Measurements from ENCODE around the gene OSBPL1A.
"Not testable (repeated sequence)": the region's sequence is repeated elsewhere in the genome, so short reads cannot be mapped to it uniquely, and the experiment has no call there.

Gene OSBPL1A

GRCh38 chr18:24380163-24380747, 17.4 kb downstream of the OSBPL1A start:
- TF ChIP-seq GATA1 (IDR thresholded peaks at IDR 0.05; ENCODE audit: low read depth, low read length) (no peak), POLR2A (IDR thresholded peaks at IDR 0.05; ENCODE audit: low read length) (no peak)
- no peak for DNase-seq

DNA sequence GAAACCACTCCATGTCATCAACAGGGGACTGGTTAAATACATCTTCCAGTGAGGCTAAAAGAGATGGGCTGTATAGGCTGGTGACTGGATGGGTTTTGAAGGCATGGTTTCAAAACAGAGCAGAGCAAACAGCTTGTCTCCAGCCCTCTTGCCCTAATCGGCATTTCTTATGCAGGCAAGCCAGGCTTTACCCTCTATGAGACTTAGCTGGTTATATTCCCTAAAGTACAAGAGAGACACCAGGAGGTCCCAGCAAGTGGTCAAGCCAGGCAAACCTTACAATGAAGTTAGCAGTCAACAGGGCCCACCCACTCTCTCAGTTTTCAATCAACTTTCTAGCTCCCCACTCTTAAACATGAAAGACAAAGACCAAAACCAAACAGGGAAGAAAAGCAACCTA, 19.0 kb downstream of the OSBPL1A start:
- DNase-seq: no peak
- no peak for TF ChIP-seq POLR2A (IDR thresholded peaks at IDR 0.05; ENCODE audit: low read length)
- TF ChIP-seq GATA1 (IDR thresholded peaks at IDR 0.05; ENCODE audit: low read depth, low read length): no peak

DNA sequence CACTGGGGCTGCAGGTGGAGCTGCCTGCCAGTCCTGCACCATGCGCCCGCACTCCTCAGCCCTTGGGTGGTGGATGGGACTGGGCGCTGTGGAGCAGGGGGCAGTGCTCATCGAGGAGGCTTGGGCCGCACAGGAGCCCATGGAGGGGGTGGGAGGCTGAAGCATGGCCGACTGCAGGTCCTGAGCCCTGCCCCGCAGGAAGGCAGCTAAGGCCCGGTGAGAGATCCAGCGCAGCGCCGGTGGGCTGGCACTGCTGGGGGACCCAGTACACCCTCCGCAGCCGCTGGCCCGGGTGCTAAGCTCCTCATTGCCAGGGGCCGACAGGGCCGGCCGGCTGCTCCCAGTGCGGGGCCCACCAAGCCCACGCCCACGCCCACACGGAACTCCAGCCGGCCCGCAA, 21.1 kb downstream of the OSBPL1A start:
- not testable (repeated sequence) for DNase-seq

- TF ChIP-seq POLR2A (IDR thresholded peaks at IDR 0.05; ENCODE audit: low read length) (no peak), GATA1 (IDR thresholded peaks at IDR 0.05; ENCODE audit: low read depth, low read length) (no peak)
- no peak for DNase-seq
Observed at GRCh38 chr18:24373328-24373727, 24.3 kb downstream of the OSBPL1A start.

DNA sequence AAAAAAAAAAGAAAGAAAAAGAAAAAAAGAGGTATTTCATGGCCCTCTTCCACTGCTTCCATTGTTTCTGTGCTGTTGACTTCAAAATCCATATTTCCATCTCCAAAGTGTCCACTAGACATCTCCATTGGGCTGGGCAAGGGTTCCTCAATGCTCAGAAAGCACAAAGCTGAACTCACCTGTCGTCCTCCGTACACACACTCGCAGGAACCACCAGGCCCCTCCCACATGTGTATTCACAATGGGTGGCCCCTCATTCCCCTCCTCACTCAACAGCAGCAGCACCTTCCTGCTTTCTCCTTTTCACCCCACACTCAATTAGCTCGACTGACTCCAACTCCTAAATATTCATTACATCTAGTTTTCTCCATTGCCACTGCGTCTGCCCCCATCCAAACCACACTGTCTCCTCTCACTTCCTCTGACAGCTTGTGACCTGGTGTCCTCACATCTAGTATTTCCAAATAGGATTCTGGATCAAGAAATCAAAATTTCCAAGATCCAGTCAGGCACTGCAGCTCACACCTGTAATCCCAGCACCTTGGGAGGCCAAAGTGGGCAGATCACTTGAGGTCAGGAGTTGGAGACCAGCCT, 25.2 kb downstream of the OSBPL1A start:
- DNase-seq: no peak
- no peak for TF ChIP-seq GATA1 (IDR thresholded peaks at IDR 0.05; ENCODE audit: low read depth, low read length)
- TF ChIP-seq POLR2A (IDR thresholded peaks at IDR 0.05; ENCODE audit: low read length): no peak

- no peak for TF ChIP-seq POLR2A (IDR thresholded peaks at IDR 0.05; ENCODE audit: low read length)
- no peak for TF ChIP-seq GATA1 (IDR thresholded peaks at IDR 0.05; ENCODE audit: low read depth, low read length)
- no peak for DNase-seq
Observed at GRCh38 chr18:24370120-24370519, 27.5 kb downstream of the OSBPL1A start.

- DNase-seq: no peak
- no peak for TF ChIP-seq GATA1 (IDR thresholded peaks at IDR 0.05; ENCODE audit: low read depth, low read length)
- TF ChIP-seq POLR2A (IDR thresholded peaks at IDR 0.05; ENCODE audit: low read length): no peak
Observed at GRCh38 chr18:24369426-24369825, 28.2 kb downstream of the OSBPL1A start.

- DNase-seq: no peak
- no peak for TF ChIP-seq GATA1 (IDR thresholded peaks at IDR 0.05; ENCODE audit: low read depth, low read length)
- no peak for TF ChIP-seq POLR2A (IDR thresholded peaks at IDR 0.05; ENCODE audit: low read length)
Observed at GRCh38 chr18:24368749-24369148, 28.9 kb downstream of the OSBPL1A start.

DNA sequence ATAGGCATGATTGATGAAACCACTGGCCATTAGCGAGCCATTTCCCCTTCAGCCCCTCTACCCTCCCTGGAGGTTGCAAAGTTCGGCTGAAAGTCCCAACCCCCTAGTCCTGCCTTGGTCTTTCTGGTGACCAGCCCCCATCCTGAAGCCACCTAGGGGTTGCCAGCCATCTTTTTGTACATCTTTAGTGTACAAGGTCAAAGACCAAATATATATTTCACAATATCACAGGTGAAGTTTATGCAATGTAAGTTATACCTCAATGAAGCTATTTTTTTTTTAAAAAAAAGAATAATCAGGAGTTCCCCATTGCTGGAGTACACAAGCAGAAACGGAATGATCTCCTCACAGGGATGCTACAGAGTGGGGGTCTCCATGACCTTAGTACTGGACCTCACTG, 31.3 kb downstream of the OSBPL1A start:
- no peak for DNase-seq
- TF ChIP-seq GATA1 (IDR thresholded peaks at IDR 0.05; ENCODE audit: low read depth, low read length): no peak
- no peak for TF ChIP-seq POLR2A (IDR thresholded peaks at IDR 0.05; ENCODE audit: low read length)

DNA sequence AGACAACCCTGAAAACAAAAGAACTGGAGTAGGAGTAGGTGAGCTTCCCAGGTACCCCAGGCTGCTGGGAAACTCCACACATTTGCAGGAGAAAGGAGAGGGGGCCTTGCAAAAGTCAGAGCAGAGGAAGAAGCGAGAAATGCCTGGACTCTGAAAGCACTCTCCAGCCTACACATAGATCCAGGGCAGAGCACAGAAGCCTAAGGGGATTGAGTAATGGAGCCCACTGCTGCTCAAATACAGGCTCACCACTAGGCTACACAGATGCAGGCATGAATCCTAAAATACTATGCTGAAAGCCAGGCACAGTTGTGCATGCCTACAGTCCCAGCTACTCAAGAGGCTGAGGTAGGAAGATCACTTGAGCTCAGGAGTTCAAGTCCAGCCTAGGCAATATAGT, 33.4 kb downstream of the OSBPL1A start:
- no peak for DNase-seq
- TF ChIP-seq GATA1 (IDR thresholded peaks at IDR 0.05; ENCODE audit: low read depth, low read length): no peak
- TF ChIP-seq POLR2A (IDR thresholded peaks at IDR 0.05; ENCODE audit: low read length): no peak

DNA sequence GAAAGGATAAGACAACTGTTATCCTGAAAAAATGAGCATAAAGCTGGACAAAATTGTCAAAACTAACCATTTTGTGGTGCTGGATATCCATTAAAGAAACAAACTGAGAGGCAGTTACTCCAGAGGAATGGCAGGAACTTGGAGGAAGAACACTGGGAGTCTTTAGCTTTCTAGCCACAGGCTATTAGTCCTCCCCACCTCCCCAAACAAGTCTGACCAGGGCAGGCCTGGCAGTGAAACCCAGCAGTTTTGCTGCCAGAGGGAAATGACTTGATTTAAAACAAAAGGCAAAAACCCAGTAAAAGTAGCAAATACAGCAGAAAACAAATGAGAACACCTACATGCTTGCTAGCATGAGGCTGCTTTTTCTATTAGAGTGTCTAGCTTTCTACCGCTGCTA, 34.9 kb downstream of the OSBPL1A start:
- DNase-seq: no peak
- TF ChIP-seq POLR2A (IDR thresholded peaks at IDR 0.05; ENCODE audit: low read length) (no peak), GATA1 (IDR thresholded peaks at IDR 0.05; ENCODE audit: low read depth, low read length) (no peak)

DNA sequence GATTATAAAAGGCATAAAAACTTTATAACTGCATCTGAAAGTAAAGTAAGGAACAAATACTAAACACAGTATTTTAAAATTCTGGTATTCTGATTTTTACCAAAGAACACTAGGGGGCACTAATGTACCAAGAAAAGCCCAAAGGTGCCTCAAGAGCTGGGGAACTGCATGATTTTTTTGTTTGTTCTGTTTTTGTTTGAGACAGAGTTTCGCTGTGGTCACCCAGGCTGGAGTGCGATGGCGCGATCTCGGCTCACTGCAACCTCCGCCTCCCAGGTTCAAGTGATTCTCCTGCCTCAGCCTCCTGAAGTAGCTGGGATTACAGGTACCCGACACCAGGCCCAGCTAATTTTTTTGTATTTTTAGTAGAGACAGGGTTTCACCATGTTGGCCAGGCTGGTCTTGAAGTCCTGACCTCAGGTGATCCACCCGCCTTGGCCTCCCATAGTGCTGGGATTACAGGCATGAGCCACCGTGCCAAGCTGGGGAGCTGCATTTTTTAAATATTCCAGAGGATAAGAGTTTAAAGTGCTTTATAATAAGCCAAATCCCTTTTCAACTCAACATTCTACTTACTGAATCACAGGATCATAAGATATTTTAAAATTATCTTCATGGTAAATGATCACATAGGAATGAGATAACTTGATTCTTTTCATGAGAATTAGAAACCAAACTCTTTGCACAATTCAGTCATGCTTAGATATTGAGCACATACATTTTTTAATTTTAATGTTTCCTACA, 37.7 kb downstream of the OSBPL1A start:
- DNase-seq: peak; percentile 72 to 80

DNA sequence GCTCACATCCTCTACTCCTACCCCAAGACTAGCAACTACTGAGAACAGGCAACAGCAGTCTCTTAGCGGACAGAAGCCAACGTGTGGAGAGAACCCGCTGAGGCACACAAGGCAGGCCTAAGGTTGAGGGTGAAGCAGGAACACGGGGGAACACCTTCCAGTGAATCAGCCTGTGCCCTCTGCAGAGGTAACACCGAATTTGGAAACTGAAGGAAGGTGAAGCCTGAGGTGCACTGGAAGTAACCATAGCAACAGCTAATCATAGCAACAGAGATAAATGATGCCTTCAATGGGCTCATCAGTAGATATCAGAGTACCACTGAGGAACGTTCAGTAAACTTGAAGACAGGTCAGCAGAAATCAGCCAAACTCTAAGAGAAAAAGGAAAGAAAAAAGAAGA, 43.3 kb downstream of the OSBPL1A start:
- no peak for TF ChIP-seq POLR2A (IDR thresholded peaks at IDR 0.05; ENCODE audit: low read length)
- TF ChIP-seq GATA1 (IDR thresholded peaks at IDR 0.05; ENCODE audit: low read depth, low read length): no peak
- DNase-seq: no peak

DNA sequence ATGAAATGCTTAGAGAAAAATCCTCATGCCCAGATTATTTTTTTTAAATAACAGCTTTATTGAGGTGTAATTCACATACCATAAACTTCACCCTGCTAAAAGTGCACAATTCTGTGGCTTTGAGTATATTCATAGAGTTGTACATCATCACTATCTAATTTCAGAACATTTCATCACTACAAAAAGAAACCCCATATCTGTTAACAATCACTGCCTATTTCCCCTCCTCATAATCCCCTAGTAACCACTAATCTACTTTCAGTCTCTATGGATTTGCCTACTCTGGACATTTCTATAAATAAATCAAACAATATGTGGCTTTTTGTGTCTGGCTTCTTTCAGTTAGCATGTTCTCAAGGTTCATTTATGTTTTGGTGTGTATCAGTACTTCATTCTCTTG, 51.4 kb downstream of the OSBPL1A start:
- DNase-seq: no peak
- TF ChIP-seq GATA1 (IDR thresholded peaks at IDR 0.05; ENCODE audit: low read depth, low read length): no peak
- TF ChIP-seq POLR2A (IDR thresholded peaks at IDR 0.05; ENCODE audit: low read length): no peak

DNA sequence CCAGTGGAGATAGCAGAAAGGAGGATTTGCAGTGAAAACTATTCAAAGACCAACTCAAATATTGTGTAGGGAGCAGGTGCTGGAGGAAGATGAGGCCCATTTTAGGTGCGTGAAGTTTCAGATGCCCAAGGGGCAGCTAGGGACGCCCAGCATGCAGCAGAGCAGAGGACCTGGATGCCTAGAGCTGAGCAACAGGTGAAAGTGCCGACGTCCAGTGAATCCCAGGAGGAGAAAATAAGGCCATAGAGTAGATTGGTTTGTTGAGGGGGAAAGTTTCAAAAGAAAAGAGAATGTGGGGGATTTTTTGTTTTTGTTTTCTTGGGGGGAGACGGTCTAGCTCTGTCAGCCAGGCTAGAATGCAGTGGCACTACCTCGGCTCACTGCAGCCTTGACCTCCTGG, 53.1 kb downstream of the OSBPL1A start:
- no peak for DNase-seq
- TF ChIP-seq GATA1 (IDR thresholded peaks at IDR 0.05; ENCODE audit: low read depth, low read length): no peak
- TF ChIP-seq POLR2A (IDR thresholded peaks at IDR 0.05; ENCODE audit: low read length): no peak
